Testis (tissue), 3 donors: ENCODE results near the gene NOD2. TPM values are rescaled to one million over a fixed set of nuclear protein-coding genes. Genes with fewer than 3 reads are reported as not detected.

Experiments
- DNase-seq: peaks from one replicate; pipeline ENCODE4 v3.0.0-alpha.2; 2019
- H3K27ac ChIP-seq, 2 donors: fragments of 200-600 bp; sonication (generic); one replicate each; pipeline ENCODE4 v1.5.1; 2019
- H3K27me3 ChIP-seq: fragments of 200-600 bp; sonication (generic); one replicate; pipeline ENCODE4 v1.5.1; 2019
- H3K36me3 ChIP-seq: fragments of 200-600 bp; sonication (generic); one replicate; pipeline ENCODE4 v1.5.1; 2017; ENCODE audit warnings: low read depth; ENCODE audit errors: missing control alignments
- H3K4me1 ChIP-seq: fragments of 200-600 bp; sonication (generic); one replicate; pipeline ENCODE4 v1.5.1; 2019
- H3K4me3 ChIP-seq, 2 donors: fragments of 200-600 bp; sonication (generic); one replicate each; pipeline ENCODE4 v1.5.1; 2017 to 2019
- H3K9me3 ChIP-seq: fragments of 200-600 bp; sonication (generic); one replicate; pipeline ENCODE4 v1.5.1; 2017
- CTCF ChIP-seq, 3 experiments: fragments of 450-650 bp in 2 of 3; fragments of 200-600 bp in 1 of 3; sonication (generic) in 1 of 3; IDR thresholded peaks; one replicate each; pipeline ENCODE4 v1.5.1; 2016 to 2019; ENCODE audit warnings: antibody characterized with exemption in 3 of 3, mild to moderate bottlenecking in 2 of 3, moderate library complexity in 1 of 3
- POLR2A ChIP-seq: fragments of 450-650 bp; IDR thresholded peaks from one replicate; pipeline ENCODE4 v1.6.1; 2017; ENCODE audit warnings: antibody characterized with exemption, mild to moderate bottlenecking, moderate library complexity
- WGBS, 2 donors: methylation state at CpG; one replicate each; pipeline ENCODE4 v1.1.5; 2018; 5-methylcytosine and 5-hydroxymethylcytosine counted together
- intact Hi-C: fragments of 100-400 bp; cut with DNase I; formaldehyde crosslinking; loops from one replicate; pipeline ENCODE4 v1.15.1; 2023; ENCODE audit warnings: low total_unique reads
- polyA plus RNA-seq: library from polyadenylated mRNA; stranded (reverse); fragments of 350-450 nt; fragmentation: Illumina TruSeq; extraction: RNeasy Lipid Tissue Mini Kit (QIAGEN cat#74804); gene quantifications from one replicate; pipeline ENCODE4 v1.2.3, GENCODE V29; 2014; ENCODE audit warnings: low read depth, low replicate concordance; ENCODE audit not compliant: insufficient read depth
- total RNA-seq, 2 donors: library from RNA; depleted of rRNA; stranded (reverse); fragments of >200 nt; gene quantifications; one replicate each; pipeline ENCODE4 v1.2.3, GENCODE V29; 2016

The NOD2 gene
- total and polyA plus RNA-seq, 3 donors from 2014 or later: 1.6 to 4.1 (median 1.7) TPM

DNA sequence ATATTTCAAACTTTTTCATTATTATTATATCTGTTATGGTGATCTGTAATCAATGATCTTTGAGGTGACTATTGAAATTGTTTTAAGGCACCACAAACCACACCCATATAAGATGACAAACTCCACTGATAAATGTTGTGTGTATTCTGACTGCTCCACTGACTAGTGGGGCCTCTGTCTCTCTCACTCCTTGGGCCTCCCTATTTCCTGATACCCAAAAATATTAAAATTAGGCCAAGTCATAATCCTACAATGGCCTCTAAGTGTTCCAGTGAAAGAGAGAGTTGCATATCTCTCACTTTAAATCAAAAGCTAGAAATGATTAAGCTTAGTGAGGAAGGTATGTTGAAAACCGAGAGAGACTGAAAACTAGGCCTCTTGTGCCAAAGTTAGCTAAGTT, 71.9 kb downstream of the NOD2 start:
- Histone ChIP-seq H3K27me3 (no peaks in the 10 kb centered on the region), H3K9me3 (no peaks in the 10 kb centered on the region), H3K4me3 (no peak overlapping the region), H3K27ac (no peak overlapping the region), H3K36me3 (no peaks in the 10 kb centered on the region), H3K4me1 (no peaks in the 10 kb centered on the region)
- no peak for TF ChIP-seq CTCF (IDR thresholded peaks at IDR 0.05)
- no peak for TF ChIP-seq POLR2A
- WGBS, 2 donors: 93 to 98% methylated on average over 1 of the region's 1 CpG
- intact Hi-C loops: no loop called here
- no peak for DNase-seq

DNA sequence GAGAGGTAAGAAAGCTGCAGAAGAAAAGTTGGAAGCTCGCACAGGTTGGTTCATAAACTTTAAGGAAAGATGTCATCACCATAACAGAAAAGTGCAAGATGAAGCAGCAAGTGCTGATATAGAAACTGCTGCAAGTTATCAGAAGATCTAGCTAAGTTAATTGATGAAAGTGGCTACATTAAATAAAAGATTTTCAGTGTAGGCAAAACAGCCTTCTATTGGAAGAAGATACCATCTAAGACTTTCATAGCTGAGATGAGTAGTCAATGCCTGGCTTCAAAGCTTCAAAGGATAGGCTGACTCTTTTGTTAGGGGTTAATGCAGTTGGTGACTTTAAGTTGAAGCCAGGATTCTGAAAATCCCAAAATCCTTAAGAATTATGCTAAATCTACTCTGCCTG, 72.5 kb downstream of the NOD2 start:
- WGBS, 2 donors: 97 to 100% methylated on average over 1 of the region's 1 CpG
- Histone ChIP-seq H3K36me3 (no peaks in the 10 kb centered on the region), H3K4me3 (no peak overlapping the region), H3K9me3 (no peaks in the 10 kb centered on the region), H3K27me3 (no peaks in the 10 kb centered on the region), H3K4me1 (no peaks in the 10 kb centered on the region), H3K27ac (no peak overlapping the region)
- TF ChIP-seq CTCF (IDR thresholded peaks at IDR 0.05) (no peak), POLR2A (no peak)
- intact Hi-C loops: no loop called here
- no peak for DNase-seq

- TF ChIP-seq POLR2A (no peak), CTCF (IDR thresholded peaks at IDR 0.05) (no peak)
- WGBS, 2 donors: 93 to 95% methylated on average over 2 of the region's 2 CpGs
- Histone ChIP-seq H3K27ac (no peak overlapping the region), H3K4me3 (no peak overlapping the region), H3K4me1 (no peaks in the 10 kb centered on the region), H3K36me3 (no peaks in the 10 kb centered on the region), H3K27me3 (no peaks in the 10 kb centered on the region), H3K9me3 (no peaks in the 10 kb centered on the region)
- no peak for DNase-seq
- intact Hi-C loops: no loop called here
These were observed 73.8 kb downstream of the NOD2 start for GRCh38 chr16:50767197-50767596.

DNA sequence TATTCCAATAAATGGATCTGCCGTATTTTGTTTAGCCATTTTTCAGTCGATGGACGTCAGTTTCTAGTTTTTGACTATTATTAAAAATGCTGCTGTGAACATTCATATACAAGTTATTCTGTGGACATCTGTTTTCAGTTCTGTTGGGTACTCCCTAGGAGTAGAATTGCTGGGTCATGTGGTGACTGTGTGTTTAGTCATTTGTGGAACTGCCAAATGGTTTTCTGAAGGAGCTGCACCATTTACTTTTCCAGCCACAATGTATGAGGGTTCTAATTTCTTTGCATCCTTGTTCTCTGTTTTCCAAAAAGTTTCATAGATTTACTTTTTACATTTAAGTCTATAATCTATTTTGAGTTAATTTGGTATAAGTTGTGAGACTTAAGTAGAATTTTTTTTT, 78.0 kb downstream of the NOD2 start:
- H3K4me1 ChIP-seq: no peaks in the 10 kb centered on the region
- no peaks in the 10 kb centered on the region for H3K27me3 ChIP-seq
- TF ChIP-seq POLR2A: no peak
- no peak for TF ChIP-seq CTCF (IDR thresholded peaks at IDR 0.05)
- intact Hi-C loops: no loop called here
- 88 to 95% methylated on average over 3 of the region's 3 CpGs for WGBS, 2 donors
- H3K36me3 ChIP-seq: no peaks in the 10 kb centered on the region
- no peaks in the 10 kb centered on the region for H3K9me3 ChIP-seq
- no peak overlapping the region for H3K4me3 ChIP-seq
- no peak for DNase-seq
- H3K27ac ChIP-seq: no peak overlapping the region

DNA sequence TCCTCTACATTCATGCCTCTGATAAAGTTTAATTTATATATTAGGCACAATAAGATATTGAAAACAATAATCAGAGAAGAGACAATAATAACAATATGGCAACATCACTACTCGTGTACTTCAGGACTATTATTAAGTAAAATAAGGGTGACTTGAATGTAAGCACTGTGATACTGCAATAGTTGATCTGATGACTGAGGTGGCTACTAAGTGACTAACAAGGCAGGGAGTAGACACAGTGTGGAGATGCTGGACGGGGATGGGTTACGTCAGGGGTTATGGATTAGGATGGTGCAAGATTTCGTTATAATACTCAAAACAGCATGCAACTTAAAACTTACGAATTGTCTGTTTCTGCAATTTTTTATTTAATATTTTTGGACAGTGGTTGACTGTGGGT, 81.0 kb downstream of the NOD2 start:
- no peaks in the 10 kb centered on the region for H3K9me3 ChIP-seq
- no peak overlapping the region for H3K4me3 ChIP-seq
- H3K36me3 ChIP-seq: no peaks in the 10 kb centered on the region
- H3K27ac ChIP-seq: no peak overlapping the region
- intact Hi-C loops: no loop called here
- no peak for DNase-seq
- H3K4me1 ChIP-seq: no peaks in the 10 kb centered on the region
- TF ChIP-seq CTCF (IDR thresholded peaks at IDR 0.05) (no peak), POLR2A (no peak)
- H3K27me3 ChIP-seq: no peaks in the 10 kb centered on the region
- WGBS, 2 donors: 93 to 94% methylated on average over 5 of the region's 5 CpGs
